ENCODE measurements around the gene MRPL55. TPM values are rescaled to one million over a fixed set of nuclear protein-coding genes. Genes with fewer than 3 reads are reported as not detected.
A peak's percentile ranks its signal among the peaks of the same experiment; 100 is the strongest.

The MRPL55 gene
- total RNA-seq, 1 donor from 2014 or later = 42.4 TPM

- H3K27ac Mint-ChIP-seq = no peak overlapping the region
- no peaks in the 10 kb centered on the region for H3F3A ChIP-seq (ENCODE audit: low read depth)
- no peak overlapping the region for H3K9ac ChIP-seq
- H3K9me3 Mint-ChIP-seq = peaks cover 9% of the 10 kb centered on the region
- peaks cover 8% of the 10 kb centered on the region for H3K36me3 Mint-ChIP-seq
- H3K4me2 ChIP-seq = no peak overlapping the region
- peaks cover 14% of the 10 kb centered on the region for H3K4me1 Mint-ChIP-seq
- peaks cover 92% of the 10 kb centered on the region for H3K27me3 ChIP-seq
- H3K9me3 ChIP-seq (ENCODE audit: low read depth) = no peaks in the 10 kb centered on the region
- H4K20me1 ChIP-seq (ENCODE audit: low read depth) = no peaks in the 10 kb centered on the region
- peaks cover 30% of the 10 kb centered on the region for H3K27me3 Mint-ChIP-seq (ENCODE audit: insufficient read depth, low read depth)
- H3K36me3 ChIP-seq = no peaks in the 10 kb centered on the region
- H2AFZ ChIP-seq (replicated peaks) = no peak overlapping the region
- no peak overlapping the region for H3K4me3 ChIP-seq
- peaks cover 4% of the 10 kb centered on the region for H3K4me1 ChIP-seq
- H3K4me3 Mint-ChIP-seq = no peak overlapping the region
- H3K79me2 ChIP-seq (ENCODE audit: low read depth) = no peaks in the 10 kb centered on the region
- TF ChIP-seq EZH2phosphoT487 (IDR thresholded peaks at IDR 0.05) = no peak
- no peak for TF ChIP-seq CTCF (IDR thresholded peaks at IDR 0.05)
- no peak for TF ChIP-seq EZH2 (IDR thresholded peaks at IDR 0.05)
- DNase-seq (ENCODE audit: low spot score) = no peak
- no peak overlapping the region for H3K27ac ChIP-seq
These were observed 46.3 kb downstream of the MRPL55 start for GRCh38 chr1:228062812-228063211.

- no peak for TF ChIP-seq CTCF (IDR thresholded peaks at IDR 0.05)
- TF ChIP-seq EZH2phosphoT487 (IDR thresholded peaks at IDR 0.05) = no peak
- no peak for TF ChIP-seq EZH2 (IDR thresholded peaks at IDR 0.05)
- peaks cover 36% of the 10 kb centered on the region for H3K27me3 Mint-ChIP-seq (ENCODE audit: insufficient read depth, low read depth)
- H3K9me3 Mint-ChIP-seq = peaks cover 12% of the 10 kb centered on the region
- no peak for DNase-seq (ENCODE audit: low spot score)
- H3K27ac Mint-ChIP-seq = no peak overlapping the region
- peaks cover 11% of the 10 kb centered on the region for H3K36me3 Mint-ChIP-seq
- no peaks in the 10 kb centered on the region for H3K36me3 ChIP-seq
- H4K20me1 ChIP-seq (ENCODE audit: low read depth) = no peaks in the 10 kb centered on the region
- peaks cover 4% of the 10 kb centered on the region for H3K4me1 ChIP-seq
- no peak overlapping the region for H3K27ac ChIP-seq
- no peaks in the 10 kb centered on the region for H3K9me3 ChIP-seq (ENCODE audit: low read depth)
- no peaks in the 10 kb centered on the region for H3F3A ChIP-seq (ENCODE audit: low read depth)
- no peak overlapping the region for H3K9ac ChIP-seq
- no peak overlapping the region for H3K4me3 ChIP-seq
- no peak overlapping the region for H3K4me2 ChIP-seq
- H3K4me1 Mint-ChIP-seq = peaks cover 14% of the 10 kb centered on the region
- no peaks in the 10 kb centered on the region for H3K79me2 ChIP-seq (ENCODE audit: low read depth)
- peaks cover 92% of the 10 kb centered on the region for H3K27me3 ChIP-seq
- H2AFZ ChIP-seq (replicated peaks) = no peak overlapping the region
- no peak overlapping the region for H3K4me3 Mint-ChIP-seq
These were observed 46.9 kb downstream of the MRPL55 start for GRCh38 chr1:228062085-228062791.

- Mint-ChIP-seq H3K27ac (peak overlapping the region; percentile 19), H3K4me3 (no peak overlapping the region), H3K36me3 (peaks cover 15% of the 10 kb centered on the region), H3K9me3 (peaks cover 12% of the 10 kb centered on the region), H3K4me1 (peaks cover 12% of the 10 kb centered on the region), H3K27me3 (ENCODE audit: insufficient read depth, low read depth) (peaks cover 39% of the 10 kb centered on the region)
- Histone ChIP-seq H3K36me3 (no peaks in the 10 kb centered on the region), H3K4me3 (no peak overlapping the region), H3F3A (ENCODE audit: low read depth) (no peaks in the 10 kb centered on the region), H3K9ac (no peak overlapping the region), H3K27me3 (peaks cover 92% of the 10 kb centered on the region), H3K4me1 (peaks cover 4% of the 10 kb centered on the region), H3K79me2 (ENCODE audit: low read depth) (no peaks in the 10 kb centered on the region), H3K4me2 (no peak overlapping the region), H3K9me3 (ENCODE audit: low read depth) (no peaks in the 10 kb centered on the region), H4K20me1 (ENCODE audit: low read depth) (no peaks in the 10 kb centered on the region), H3K27ac (no peak overlapping the region), H2AFZ (replicated peaks) (no peak overlapping the region)
- TF ChIP-seq EZH2 (IDR thresholded peaks at IDR 0.05) = no peak
- no peak for TF ChIP-seq CTCF (IDR thresholded peaks at IDR 0.05)
- TF ChIP-seq EZH2phosphoT487 (IDR thresholded peaks at IDR 0.05) = no peak
- DNase-seq (ENCODE audit: low spot score) = no peak
These were observed 47.6 kb downstream of the MRPL55 start for GRCh38 chr1:228061411-228062084.
